A549 treated with Mapracorat at 1 μM for 4 hours (cell line): Measurements from ENCODE around the gene FOXK2. TPM values are rescaled to one million over a fixed set of nuclear protein-coding genes. Genes with fewer than 3 reads are reported as not detected.

Experiments
- total RNA-seq: library from RNA; stranded (reverse); fragments of 200-300 nt; extraction: Qiagen RNA extraction; gene quantifications from 5 replicates; pipeline ENCODE4 v1.2.3, GENCODE V29; 2022

The FOXK2 gene
- 47.1 to 59.7 TPM (median 55.2 TPM) in 5 replicates for total RNA-seq

GRCh38 chr17:82518826-82519810, at the start of gene FOXK2:
TSS of gene FOXK2 (plus strand) at chr17:82519732. CDS start at chr17:82519889, 157 bp downstream.

GRCh38 chr17:82648165-82648668, 128.7 kb downstream of the FOXK2 start, which contains the start of gene WDR45B:
TSS of gene WDR45B (minus strand) at chr17:82648444. CDS start at chr17:82648340, 104 bp downstream.

Other genes with a start within 250 kb of the FOXK2 start
- gene CSNK1D, start 246.0 kb upstream of the FOXK2 start, total RNA-seq = 191 to 231 TPM (median 228 TPM) in 5 replicates
- gene CD7, start 202.1 kb upstream of the FOXK2 start, total RNA-seq = 0.07 to 0.12 TPM in 2 of 5 replicates, not detected in the others
- gene SECTM1, start 186.0 kb upstream of the FOXK2 start, total RNA-seq = 1.3 to 2.5 TPM (median 2.0 TPM) in 5 replicates
- 0.26 to 0.51 TPM (median 0.39 TPM) in 5 replicates for gene TEX19, start 160.5 kb upstream of the FOXK2 start, total RNA-seq
- gene UTS2R, start 148.0 kb upstream of the FOXK2 start, total RNA-seq = not detected in 5 replicates
- 9.5 to 14.5 TPM (median 13.3 TPM) in 5 replicates for gene HEXD, start 101.4 kb upstream of the FOXK2 start, total RNA-seq
- 17.0 to 26.6 TPM (median 23.8 TPM) in 5 replicates for gene OGFOD3, start 101.1 kb upstream of the FOXK2 start, total RNA-seq
- 48.8 to 62.6 TPM (median 58.5 TPM) in 5 replicates for gene CYBC1, start 69.0 kb upstream of the FOXK2 start, total RNA-seq
- 46.9 to 60.5 TPM (median 55.4 TPM) in 5 replicates for gene NARF, start 61.0 kb upstream of the FOXK2 start, total RNA-seq
- 89.8 to 96.1 TPM (median 90.7 TPM) in 5 replicates for gene WDR45B, start 128.7 kb downstream of the FOXK2 start, total RNA-seq
- 12.3 to 20.6 TPM (median 17.3 TPM) in 5 replicates for gene RAB40B, start 179.0 kb downstream of the FOXK2 start, total RNA-seq
- gene FN3KRP, start 197.0 kb downstream of the FOXK2 start, total RNA-seq = 66.0 to 68.9 TPM (median 68.6 TPM) in 5 replicates
- 7.2 to 9.8 TPM (median 8.6 TPM) in 5 replicates for gene FN3K, start 215.9 kb downstream of the FOXK2 start, total RNA-seq
- gene TBCD, start 232.3 kb downstream of the FOXK2 start, total RNA-seq = 56.8 to 85.5 TPM (median 79.8 TPM) in 5 replicates